ENCODE results near the gene SLC25A39.

The SLC25A39 gene

DNA sequence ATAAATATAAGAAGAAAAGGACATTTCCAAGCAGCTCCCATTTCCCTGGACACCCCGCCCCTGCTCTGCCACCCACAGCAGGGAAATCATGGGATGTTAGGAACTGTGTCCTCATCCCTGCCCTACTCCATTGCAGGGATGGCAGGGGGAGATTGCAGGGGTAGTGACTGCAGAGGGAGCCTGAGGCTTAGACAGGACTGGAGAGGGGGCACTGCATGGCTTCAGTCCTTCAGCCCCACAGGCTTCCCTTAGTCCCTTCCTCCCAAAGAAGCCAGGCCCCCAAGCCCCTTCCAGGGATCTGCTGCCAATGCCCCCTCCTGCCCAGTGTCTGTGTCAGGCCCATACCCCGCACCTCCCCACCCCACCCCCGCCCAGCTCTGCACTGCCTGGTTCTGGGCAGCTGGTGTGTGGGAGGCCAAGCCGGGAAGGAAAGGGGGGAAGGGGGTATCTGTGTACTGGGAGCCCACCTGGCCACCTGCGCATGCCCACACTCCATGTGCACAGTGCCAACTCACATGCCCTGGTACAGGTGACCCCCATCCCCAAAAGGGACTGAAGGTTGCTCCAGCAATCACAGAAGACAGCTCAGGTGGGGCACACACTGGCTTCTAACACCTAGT, 13.0 kb downstream of the SLC25A39 start:
- DNase-seq = no peak

DNA sequence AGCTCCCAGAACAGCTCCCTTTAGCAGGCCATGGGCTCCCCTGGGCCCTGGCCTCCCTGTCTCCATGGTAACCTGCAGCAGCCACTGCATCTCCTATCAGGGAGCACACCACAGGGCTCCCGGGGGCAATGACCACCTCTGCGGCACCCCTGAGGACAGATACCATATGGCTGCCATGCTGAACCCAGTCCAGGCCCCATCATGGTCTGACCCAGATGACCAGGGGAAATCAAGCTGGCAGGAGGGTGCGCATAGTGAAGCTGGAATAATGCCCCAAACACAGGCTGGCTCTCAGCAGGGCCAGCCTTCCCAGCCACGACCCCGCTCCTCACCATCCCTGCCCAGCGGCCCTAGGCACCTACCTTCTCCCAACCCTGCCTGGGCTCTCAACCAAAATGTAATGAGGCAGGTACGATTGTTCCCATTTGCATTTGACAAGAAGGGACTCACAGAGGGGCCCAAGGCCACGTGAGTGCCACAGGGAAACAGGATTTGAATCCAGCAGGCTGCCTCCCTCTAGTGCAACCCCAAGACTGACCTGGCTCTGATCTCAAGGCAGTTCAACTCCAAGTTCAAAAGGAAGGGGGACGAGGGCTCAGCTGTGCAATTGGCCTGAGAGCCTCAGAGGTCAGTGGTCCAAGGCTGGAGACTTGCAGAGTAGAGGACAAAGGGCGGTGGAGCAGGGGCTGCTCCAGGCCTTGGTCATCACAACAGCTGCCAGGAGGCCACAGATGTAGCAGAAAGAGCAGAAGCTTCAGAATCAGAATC, 13.8 kb downstream of the SLC25A39 start:
- DNase-seq = no peak

DNA sequence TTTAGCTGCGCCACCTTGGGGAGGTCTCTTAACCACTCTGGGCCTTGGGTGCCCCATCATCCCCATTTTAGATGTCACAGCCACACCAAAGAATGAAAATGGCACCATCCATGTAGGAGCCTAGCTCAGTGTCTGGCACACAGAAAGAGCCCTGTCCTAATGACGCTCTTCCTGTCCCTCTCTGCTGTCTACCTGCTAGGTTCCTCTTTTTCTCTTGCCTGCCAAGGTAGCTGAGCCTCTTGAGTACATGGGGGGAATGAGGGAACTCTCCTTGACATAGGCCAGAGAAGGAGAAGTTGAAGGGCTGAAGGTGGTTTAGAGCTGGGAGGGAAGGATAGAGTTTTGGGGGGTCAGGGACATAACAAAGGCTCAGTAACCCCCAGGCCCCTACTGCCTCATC, 14.4 kb downstream of the SLC25A39 start:
- DNase-seq = no peak

DNA sequence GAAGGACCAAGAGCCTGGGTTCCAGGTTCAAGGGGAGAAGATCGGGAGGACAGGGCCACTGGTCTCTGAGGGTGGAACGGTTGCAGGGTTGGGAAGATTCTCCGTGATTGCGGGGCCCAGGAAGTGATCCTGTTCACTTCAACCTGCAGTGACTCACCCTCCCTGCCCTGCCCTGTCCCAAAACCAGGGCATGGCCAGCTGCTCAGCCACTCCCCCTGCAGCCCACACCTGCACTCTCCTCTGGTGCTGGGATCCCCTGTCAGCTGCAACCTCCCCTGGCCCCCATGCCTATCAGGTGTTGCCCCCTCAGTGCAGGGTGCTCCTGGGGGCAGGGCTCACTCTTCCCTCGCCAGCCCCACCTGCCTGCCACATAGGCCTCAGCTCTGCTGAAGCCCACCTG, 15.2 kb downstream of the SLC25A39 start:
- DNase-seq = no peak

DNA sequence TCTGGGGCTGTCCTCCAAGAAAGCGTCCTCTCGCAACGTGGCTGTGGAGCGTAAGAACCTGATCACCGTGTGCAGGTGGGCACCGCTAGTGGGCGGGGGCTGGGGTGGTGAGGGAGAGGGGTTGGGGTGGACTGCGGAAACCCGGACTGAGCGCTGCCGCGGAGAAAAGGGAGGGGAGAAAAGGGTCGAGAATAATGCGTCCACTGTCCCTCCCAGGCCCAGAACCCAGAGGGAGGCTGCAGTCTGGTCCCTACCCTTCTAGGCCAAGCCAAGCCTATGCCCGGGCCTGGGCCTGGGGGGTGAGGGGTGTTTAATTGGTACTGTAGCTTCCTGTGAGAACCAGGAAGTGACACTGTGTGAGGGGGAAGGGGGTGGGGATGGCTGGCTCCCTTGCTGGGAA, 15.8 kb downstream of the SLC25A39 start:
- DNase-seq = no peak

DNA sequence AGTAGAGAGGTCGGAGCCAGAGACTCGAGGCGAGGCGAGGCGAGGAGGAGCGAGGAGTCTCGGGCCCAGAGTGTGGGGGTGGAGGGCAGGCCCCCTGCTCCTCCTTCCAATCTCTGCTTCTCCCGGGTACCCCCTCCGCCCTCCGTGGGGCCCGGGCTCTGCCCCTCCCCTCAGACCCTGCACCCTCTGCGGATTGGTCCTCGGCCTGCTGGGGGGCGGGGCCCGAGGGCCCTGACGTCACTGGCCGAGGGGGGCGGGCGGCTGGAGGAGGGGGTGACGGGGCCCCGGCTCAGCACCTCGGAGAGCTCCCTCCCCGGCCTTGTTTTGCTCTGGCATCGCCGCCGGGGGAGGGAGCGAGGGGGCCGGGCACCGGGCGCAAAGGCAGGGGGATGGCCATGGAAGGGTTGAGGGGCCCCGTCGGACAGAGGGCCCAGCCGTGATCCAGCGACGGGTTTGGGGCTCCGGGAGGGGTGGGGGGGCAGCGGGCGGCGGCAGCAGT, 16.3 kb downstream of the SLC25A39 start, which contains the start of gene RUNDC3A:
TSS of gene RUNDC3A (plus strand) at position 282 of the 499 bp plus-strand sequence. CDS start 232 bp downstream, outside the sequence.
- DNase-seq = peak; percentile 83

DNA sequence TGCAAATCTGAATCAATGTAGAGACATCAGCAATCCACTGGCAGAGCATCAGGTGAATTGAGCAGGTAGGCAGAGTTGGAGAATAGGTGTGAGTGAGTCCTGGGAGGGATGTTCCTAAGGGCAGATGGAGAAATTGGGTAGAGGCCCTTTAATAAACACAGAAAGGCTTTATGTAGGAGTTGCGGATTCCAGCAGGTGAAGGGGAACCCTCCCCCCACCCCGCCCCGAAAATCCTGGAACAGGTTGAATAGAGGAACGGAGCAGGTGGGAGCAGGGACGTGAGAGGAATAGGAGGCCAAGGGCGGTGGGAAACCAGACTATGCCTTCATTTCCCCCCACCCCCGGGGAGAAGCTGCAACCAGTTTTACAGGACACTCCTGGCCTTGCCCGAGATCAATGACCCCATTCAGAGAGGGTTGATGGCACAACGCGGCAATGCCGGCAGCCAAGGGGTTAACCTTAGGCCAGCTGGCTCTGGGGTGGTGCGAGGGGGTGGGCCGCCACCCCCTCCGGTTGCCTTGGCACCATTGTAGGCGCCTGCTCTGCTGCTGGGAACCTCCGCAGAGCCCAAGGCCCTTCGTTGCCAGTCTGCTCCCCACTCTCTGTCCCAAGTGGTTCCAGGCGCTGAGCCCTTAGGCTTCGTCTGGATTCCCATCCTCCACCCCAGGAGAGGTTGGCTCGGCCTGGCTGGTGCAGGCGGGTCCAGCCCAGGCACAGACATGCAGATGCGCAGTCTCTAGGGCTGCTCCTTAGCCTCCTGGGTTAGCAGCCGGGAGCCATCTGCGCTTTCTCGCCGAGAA, 17.0 kb downstream of the SLC25A39 start:
- DNase-seq = peak; percentile 67

DNA sequence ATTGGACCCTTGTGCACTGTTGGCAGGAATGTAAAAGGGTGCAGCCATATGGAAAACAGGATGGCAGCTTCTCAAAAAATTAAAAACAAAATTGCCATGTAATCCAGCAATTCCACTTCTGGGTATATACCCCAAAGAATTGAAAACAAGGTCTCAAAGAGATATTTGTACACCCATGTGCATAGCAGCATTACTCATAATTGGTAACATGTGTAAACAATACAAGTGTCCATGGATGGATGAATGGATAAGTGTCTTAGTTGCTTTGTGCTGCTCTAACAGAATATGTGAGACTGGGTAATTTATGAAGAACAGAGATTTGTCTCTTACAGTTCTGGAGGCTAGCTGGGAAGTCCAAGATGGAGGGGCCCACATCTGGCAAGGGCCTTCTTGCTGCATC, 20.0 kb downstream of the SLC25A39 start:
- DNase-seq = no peak

DNA sequence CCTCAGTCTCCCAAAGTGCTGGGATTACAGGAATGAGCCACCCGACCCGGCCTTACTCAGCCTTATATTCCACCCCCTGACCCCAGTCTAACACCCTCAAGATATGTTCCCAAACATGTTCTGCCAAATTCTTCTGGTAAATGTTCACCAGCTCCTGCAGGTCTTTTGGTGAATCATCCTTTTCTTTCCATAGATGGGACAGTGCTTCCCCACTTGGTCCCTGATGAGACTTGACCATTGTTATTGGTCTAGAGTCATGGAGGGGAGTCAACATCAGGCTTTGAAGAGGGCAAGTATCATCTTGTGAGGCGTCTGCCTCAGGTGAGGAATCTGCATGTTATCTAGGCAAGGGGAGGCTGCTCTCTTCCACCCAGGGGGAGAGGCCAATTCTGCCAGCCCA, 26.6 kb downstream of the SLC25A39 start:
- no peak for DNase-seq

DNA sequence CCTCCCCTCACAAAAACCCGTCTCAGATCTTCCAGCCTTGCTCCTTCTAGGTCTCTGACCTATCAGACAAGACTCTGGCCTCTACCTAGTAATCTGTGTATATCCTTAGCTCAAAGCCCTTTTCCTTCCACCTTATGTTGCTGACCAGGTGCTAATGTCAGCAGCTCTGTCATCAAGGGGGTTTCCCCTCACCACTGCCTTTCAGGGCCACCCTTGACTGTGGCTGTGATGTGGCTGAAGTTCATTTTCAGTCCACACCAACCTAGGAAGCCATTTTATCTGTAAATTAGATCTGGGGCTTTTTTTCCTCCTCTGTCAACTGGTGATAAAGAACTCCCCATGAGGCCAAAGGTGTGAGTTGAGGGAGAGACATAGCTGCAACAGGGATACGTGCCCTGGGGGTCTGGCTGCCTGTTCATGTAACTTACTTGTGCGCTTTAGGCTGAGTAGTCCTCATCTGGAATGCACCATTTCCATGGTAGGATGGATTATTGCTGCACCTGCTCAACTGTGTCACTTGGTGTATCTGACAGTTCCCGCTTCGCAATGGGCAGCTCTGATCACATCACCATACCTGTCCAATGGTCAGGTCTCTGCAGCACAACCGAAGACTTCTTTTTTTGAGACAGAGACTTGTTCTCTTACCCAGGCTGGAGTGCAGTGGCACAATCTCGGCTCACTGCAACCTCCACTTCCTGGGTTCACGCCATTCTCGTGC, 31.0 kb downstream of the SLC25A39 start:
- DNase-seq = no peak

DNA sequence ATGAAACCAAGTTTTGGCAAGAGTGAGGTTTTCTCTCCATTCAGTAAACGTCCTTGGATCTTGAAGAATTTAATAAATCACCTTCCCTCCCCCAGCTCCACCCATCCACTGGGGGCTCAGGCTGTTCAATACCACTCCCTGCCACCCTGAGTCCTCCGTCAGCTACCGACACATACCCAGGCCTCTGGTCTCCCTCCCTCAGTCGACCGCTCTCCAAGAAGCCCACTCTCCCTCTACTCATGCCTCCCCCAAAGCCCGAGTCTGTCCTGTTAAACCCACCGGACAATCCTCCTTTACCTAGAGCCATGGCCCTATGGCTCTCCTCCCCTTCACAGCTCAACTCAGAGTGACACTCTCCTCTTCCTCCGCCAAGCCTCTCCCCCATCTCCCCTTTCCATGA, 37.0 kb downstream of the SLC25A39 start:
- no peak for DNase-seq

DNA sequence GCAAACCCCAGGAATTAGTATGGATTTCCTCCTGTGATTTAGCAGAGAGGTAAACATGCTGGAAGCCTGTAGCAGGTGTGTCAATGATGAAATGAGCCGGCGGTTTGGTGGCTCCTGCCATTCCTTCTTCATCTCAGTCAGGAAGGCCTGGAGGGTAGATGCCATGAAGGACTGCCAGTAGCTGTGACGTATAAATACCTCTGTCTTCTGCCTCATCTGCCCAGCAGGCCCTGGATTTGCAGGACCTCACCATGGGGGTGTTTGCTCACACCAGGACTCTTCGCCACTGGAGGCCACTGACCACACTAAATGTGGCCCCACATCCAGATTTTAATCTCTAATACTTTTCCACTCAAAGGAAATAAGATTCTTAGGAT, 40.6 kb downstream of the SLC25A39 start:
- DNase-seq = no peak

DNA sequence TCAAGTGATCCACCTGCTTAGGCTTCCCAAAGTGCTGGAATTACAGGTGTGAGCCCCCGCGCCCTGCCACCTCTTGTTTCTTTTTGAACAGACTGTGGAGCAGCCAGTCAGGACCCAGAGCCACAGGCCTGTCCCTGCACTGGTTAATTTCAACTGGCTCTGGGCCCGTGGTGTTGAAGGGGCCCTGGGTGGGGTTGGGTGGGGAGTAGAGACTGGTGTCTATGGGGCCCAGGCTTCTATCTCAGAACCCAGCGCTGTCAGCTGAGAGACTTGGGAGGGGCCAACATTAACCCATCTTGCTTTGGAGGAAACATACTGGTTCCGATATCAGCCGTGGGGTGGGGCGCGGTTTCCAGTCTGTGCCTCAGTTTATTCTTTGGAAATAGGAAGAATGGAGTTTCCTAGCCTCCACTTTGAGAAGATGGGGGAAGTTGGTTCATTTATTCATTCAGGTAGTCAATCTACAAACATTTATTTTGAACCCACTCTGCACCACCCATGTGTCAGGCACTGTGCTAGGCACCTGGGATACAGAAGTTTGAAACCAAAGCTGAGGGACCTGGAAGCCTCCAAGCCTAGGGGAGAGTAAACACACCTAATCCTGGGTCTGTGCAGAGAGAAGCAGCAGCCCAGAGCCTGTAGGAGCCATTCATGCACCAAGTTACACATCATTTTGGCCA, 41.1 kb downstream of the SLC25A39 start:
- no peak for DNase-seq

DNA sequence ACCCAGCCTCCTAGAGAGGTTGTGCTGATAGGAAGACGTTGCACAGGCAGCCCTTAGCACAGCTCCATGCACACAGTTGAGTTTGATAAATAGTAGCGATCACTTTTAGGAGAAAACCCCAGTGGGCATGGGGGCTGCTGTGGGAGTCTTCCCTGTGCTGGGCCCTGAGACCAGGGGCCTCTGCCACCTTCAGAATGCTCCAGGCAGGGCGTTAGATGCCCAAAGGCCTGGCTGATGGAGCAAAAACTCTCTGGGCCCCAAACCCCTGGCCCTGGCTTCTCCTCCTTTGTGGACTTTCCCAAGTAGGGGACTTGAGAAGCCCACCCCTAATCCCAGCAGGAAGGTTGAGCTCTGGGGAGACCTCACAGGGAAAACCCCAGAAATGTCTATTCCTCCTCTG, 42.4 kb downstream of the SLC25A39 start:
- DNase-seq = no peak

DNA sequence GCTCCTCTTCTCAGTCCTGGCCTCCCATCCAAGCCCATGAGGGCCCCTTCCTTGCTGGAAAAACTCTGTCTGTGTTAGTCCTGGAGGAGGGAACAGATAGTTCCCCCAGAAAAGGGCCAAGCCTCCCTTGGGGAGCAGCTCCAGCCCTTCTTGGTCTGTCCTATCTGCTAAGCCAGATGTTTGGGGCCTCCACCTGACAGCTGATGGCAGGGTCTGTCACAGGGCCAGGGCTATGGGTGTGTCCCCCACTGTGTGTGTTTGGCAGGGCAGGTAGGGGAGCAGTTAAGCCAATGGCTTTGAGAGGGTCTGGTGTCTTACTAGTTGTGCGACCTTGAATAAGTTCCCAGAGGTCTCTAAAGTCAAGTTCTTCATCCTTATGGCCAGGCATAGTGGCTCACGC, 43.1 kb downstream of the SLC25A39 start:
- no peak for DNase-seq

DNA sequence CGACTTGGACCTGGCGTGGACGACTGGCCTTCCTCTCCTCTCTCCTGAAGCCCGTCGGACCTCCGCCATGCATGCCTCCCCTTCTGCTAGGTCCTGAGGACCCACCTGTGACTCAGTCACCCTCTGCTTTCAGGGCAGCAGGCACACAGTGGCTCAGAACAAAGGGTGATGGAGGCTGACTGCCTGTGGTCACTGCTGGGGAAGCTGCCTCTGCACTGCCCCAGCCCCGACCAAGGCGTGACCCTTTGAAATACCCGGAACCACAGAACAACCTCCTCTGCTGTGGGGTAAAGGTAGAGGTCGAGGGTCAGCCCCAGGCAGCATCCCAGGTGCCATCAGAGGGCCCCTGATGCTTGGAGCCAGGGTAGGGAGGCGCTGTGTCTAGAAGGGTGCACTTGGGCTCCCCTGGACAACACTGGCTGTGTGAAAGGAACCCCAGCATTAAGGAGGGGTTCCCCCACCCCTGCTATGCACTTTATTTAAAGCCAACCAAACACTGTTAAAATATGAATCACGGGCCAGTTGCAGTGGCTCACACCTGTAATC, 44.2 kb downstream of the SLC25A39 start:
- no peak for DNase-seq

DNA sequence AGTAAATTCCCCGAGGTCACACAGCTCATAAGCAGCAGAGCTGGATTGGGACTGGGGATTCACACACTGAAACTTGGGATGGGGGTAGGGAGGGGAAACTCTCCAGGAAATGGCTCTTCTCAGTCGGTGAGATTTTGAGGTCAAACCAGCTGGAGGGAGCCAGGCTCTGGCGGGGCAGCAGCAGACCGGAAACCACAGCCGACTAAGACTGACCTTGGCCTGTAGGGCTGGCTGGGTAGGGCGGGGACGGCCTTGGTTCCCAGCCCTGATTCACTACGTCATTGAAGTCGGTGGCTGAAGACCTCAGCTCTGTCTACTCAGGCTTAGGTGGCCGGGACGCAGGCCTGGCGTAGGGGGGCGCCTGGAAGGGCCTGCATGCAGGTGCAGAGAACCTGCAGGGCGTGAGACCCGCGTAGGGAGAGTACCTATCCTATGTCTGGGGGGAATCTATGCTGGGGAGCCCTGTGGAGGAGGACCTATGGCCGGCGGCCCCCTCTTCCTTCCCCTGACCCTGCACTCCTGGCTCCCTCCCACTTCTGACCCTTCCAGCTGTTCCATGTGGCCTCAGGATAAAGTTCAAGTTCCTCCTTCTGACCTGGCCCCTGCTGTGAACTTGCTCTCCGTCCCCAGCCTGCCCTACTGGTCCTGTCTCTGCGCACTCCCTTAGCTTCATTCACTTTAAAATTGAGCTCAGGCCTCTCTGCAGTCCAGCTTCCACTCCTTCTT, 44.8 kb downstream of the SLC25A39 start:
- no peak for DNase-seq

DNA sequence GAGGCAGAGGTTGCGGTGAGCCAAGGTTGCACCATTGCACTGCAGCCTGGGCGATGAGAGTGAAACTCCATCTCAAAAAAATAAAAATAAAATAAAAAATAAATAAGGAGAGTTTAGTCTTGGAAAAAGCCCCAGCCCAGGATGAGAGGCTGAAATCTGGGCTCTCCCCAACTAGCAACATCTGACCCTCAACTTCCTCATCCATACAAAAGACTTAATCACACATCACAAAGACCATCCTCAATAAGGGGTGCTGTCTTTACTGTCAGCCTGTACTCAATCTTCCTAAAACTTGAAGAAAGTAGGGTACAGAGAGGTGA, 45.3 kb downstream of the SLC25A39 start:
- DNase-seq = no peak

DNA sequence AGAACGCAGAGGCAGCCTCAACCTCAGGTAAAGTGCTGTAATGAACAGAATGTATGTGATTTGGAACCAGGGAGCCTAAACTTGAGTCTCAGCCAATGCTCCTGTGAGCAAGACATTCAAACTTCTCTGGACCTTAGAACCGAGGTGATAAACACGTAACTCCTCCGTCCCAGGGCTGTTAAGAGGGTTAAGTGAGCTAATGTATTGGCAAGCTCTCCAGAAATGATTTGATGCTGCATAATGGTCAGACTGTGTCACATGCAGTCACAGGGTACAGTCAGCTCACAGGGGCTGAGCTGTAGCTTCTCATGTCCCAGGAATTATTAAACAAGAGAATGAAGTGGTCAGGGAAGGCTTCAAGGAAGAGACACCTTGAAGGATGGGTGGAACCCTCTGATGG, 46.6 kb downstream of the SLC25A39 start:
- no peak for DNase-seq

DNA sequence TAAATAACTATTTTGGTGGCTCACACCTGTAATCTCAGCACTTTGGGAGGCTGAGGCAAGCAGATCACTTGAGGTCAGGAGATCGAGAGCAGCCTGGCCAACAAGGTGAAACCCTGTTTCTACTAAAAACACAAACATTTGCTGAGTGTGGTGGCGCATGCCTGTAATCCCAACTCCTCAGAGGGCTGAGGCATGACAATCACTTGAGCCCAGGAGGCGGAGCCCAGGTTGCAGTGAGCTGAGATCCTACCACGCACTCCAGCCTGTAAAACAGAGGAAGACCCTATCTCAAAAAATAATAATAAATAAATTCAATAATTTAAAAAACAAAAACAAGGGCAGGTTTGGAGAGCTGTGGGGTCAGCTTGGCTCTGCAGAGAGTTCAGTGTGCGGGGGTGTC, 51.0 kb downstream of the SLC25A39 start:
- DNase-seq = no peak

DNA sequence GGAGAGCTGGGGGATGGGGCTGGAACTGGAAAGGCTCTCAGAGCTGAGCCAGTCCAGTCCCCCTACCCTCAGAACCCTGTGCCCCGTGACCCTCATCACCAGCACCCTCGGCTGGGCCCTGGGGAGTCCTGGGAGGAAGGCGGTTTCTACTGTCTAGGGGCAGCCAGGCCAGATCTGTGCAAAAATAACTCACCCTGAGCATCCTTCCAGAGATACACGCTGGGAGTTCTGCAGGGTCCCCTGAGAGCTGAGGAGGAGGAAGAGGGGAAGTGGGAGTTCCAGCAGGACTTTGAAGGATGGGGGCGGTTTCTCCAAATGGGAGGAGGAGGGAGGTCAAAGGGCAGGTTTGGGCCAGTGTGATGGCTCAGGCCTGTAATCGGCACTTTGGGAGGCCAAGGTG, 51.7 kb downstream of the SLC25A39 start:
- DNase-seq = no peak

Data from NCI-H1092 (cell line).